CD14-positive monocyte (primary cell): ENCODE results near the gene CACYBP. TPM values are rescaled to one million over a fixed set of nuclear protein-coding genes. Genes with fewer than 3 reads are reported as not detected.

Source experiments
- DNase-seq, 3 donors: peaks; one replicate each; pipeline ENCODE4 v3.0.0-alpha.2; 2011 to 2022
- H2AFZ ChIP-seq: 2 replicates; pipeline ENCODE4 v1.6.0; 2012; ENCODE audit warnings: mild to moderate bottlenecking, low read depth, low read length, inconsistent platforms; ENCODE audit not compliant: insufficient read depth, poor library complexity, severe bottlenecking
- H3K27ac ChIP-seq, 2 donors: 1 replicate in 1 of 2; 2 replicates in 1 of 2; pipeline ENCODE4 v1.5.1; 2012 to 2013; ENCODE audit warnings: low read length in 2 of 2, control low read depth in 1 of 2, inconsistent platforms in 1 of 2, low read depth in 1 of 2, mild to moderate bottlenecking in 1 of 2
- H3K27me3 ChIP-seq, 2 donors: one replicate each; pipeline versions ENCODE4 v1.6.0 to v1.6.1; 2011 to 2013; ENCODE audit warnings: low read length in 2 of 2; ENCODE audit not compliant: control insufficient read depth in 2 of 2, insufficient read depth in 2 of 2
- H3K36me3 ChIP-seq, 2 donors: replicated peaks in 1 of 2; 1 replicate in 1 of 2; 2 replicates in 1 of 2; pipeline versions ENCODE4 v1.5.1 to v1.6.1; 2012 to 2013; ENCODE audit warnings: low read length in 2 of 2, control low read depth in 1 of 2, inconsistent platforms in 1 of 2, mild to moderate bottlenecking in 1 of 2; ENCODE audit not compliant: insufficient read depth in 2 of 2, control insufficient read depth in 1 of 2
- H3K4me1 ChIP-seq, 2 donors: 1 replicate in 1 of 2; 2 replicates in 1 of 2; pipeline versions ENCODE4 v1.5.1 to v1.6.1; 2012 to 2013; ENCODE audit warnings: low read length in 2 of 2, control low read depth in 1 of 2, inconsistent platforms in 1 of 2, mild to moderate bottlenecking in 1 of 2, moderate library complexity in 1 of 2; ENCODE audit not compliant: insufficient read depth in 2 of 2, control insufficient read depth in 1 of 2
- H3K4me2 ChIP-seq: replicated peaks from 2 replicates; pipeline ENCODE3; 2012; ENCODE audit warnings: low read length, moderate library complexity, mild to moderate bottlenecking; ENCODE audit not compliant: poor library complexity, severe bottlenecking; ENCODE audit errors: extremely low read depth
- H3K4me3 ChIP-seq, 3 experiments: fragments of 200-600 bp in 1 of 3; sonication (generic) in 1 of 3; replicated peaks in 1 of 3; 1 replicate in 2 of 3; 2 replicates in 1 of 3; pipeline ENCODE4 v1.5.1; 2011 to 2013; ENCODE audit warnings: low read length in 3 of 3, mild to moderate bottlenecking in 3 of 3, control low read depth in 2 of 3, low read depth in 2 of 3, inconsistent platforms in 1 of 3, moderate library complexity in 1 of 3
- H3K79me2 ChIP-seq: 2 replicates; pipeline ENCODE4 v1.6.0; 2012; ENCODE audit warnings: mild to moderate bottlenecking, control low read depth, inconsistent platforms, low read length, moderate library complexity; ENCODE audit not compliant: insufficient read depth
- H3K9ac ChIP-seq: 2 replicates; pipeline ENCODE4 v1.6.0; 2017; ENCODE audit warnings: low read length, mild to moderate bottlenecking; ENCODE audit not compliant: insufficient read depth, poor library complexity, severe bottlenecking
- H3K9me3 ChIP-seq, 2 donors: replicated peaks in 1 of 2; 1 replicate in 1 of 2; 2 replicates in 1 of 2; pipeline versions ENCODE4 v1.5.1 to v1.6.1; 2012 to 2013; ENCODE audit warnings: low read length in 2 of 2, control low read depth in 1 of 2; ENCODE audit not compliant: control insufficient read depth in 1 of 2, insufficient read depth in 1 of 2
- H4K20me1 ChIP-seq: 2 replicates; pipeline ENCODE4 v1.6.0; 2012; ENCODE audit warnings: mild to moderate bottlenecking, low read length, control low read depth, moderate library complexity; ENCODE audit not compliant: insufficient read depth
- H3K27ac Mint-ChIP-seq, 7 donors: one replicate each; pipeline ENCODE4 v1.8.0; 2020; ENCODE audit warnings: mild to moderate bottlenecking in 7 of 7, mixed read lengths in 7 of 7, moderate library complexity in 6 of 7, inconsistent platforms in 2 of 7
- H3K27me3 Mint-ChIP-seq, 3 donors: one replicate each; pipeline ENCODE4 v1.8.0; 2021 to 2022; ENCODE audit warnings: low read depth in 3 of 3, mild to moderate bottlenecking in 3 of 3, mixed read lengths in 3 of 3, moderate library complexity in 3 of 3, inconsistent platforms in 1 of 3
- H3K36me3 Mint-ChIP-seq, 2 donors: one replicate each; pipeline ENCODE4 v1.8.0; 2020; ENCODE audit warnings: mixed read lengths in 2 of 2, inconsistent platforms in 1 of 2, mild to moderate bottlenecking in 1 of 2
- H3K4me1 Mint-ChIP-seq: one replicate; pipeline ENCODE4 v1.8.0; 2020; ENCODE audit warnings: mild to moderate bottlenecking, mixed read lengths
- H3K4me3 Mint-ChIP-seq, 2 donors: one replicate each; pipeline ENCODE4 v1.8.0; 2020; ENCODE audit warnings: mild to moderate bottlenecking in 2 of 2, mixed read lengths in 2 of 2, moderate library complexity in 1 of 2
- H3K9me3 Mint-ChIP-seq, 7 donors: one replicate each; pipeline ENCODE4 v1.8.0; 2020 to 2022; ENCODE audit warnings: mixed read lengths in 7 of 7, mild to moderate bottlenecking in 6 of 7, moderate library complexity in 6 of 7, inconsistent platforms in 2 of 7
- WGBS: methylation state at CpG from one replicate; pipeline ENCODE4 v1.1.5; 2013; ENCODE audit warnings: missing lambda C conversion rate; ENCODE audit not compliant: insufficient coverage; 5-methylcytosine and 5-hydroxymethylcytosine counted together
- intact Hi-C, 2 donors: fragments of 100-400 bp; cut with micrococcal nuclease; formaldehyde crosslinking; loops; one replicate each; pipeline versions ENCODE4 v1.15.0 to v1.15.1; 2023
- polyA plus RNA-seq, 3 donors: library from polyadenylated mRNA; depleted of rRNA in 1 of 3; unstranded in 2 of 3; stranded (reverse) in 1 of 3; fragments of 300-500 nt in 2 of 3; fragments of >200 nt in 1 of 3; fragmentation: Illumina TruSeq in 2 of 3; gene quantifications; 1 replicate in 2 of 3; 2 replicates in 1 of 3; pipeline ENCODE4 v1.2.3, GENCODE V29; 2012 to 2021
- TF ChIP-seq, protein P1 (sequence below): fragments of 200-600 bp; IDR thresholded peaks from one replicate; pipeline ENCODE4 v1.8.0; 2022; ENCODE audit warnings: antibody characterized with exemption, mild to moderate bottlenecking

CACYBP gene
- polyA plus RNA-seq, 3 donors, result 15.0 to 86.9 (median 74.8) TPM

DNA sequence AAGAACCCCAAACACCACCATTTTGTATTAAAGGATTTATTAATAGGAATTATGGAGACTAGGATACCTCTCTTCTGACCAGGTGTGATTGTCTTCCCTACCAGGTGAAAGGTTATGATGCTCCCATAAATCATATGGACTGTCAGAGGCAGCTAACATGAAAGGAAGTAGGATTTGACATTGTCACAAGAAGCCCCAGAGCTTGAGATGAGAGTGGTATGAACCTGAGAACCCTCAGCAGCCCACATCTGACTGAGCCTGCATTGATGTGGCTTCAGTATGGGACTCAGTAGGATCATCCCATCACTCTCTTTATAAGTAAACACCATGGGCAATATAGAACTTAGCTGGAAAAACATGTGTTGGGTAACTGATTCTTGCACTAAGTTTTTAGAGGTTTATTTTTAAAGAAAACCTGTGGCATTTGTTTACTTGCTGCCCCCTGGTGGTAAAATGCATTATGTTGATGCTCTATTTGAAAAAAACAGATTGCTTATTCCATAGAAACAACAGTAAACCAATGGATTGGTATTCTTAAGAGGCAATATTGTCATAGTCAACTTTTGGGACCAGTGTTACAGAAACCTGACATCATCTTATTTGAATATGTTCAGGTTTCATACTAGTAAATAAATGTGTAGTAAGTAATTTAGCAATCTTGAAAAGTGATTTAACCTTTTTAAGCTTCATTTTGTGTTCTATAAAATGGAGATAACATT, 16.6 kb upstream of the CACYBP start:
- Histone ChIP-seq H3K4me2 (no peak overlapping the region), H3K27me3 (no peaks in the 10 kb centered on the region), H3K27ac (no peak overlapping the region), H3K4me1 (no peaks in the 10 kb centered on the region), H3K79me2 (no peaks in the 10 kb centered on the region), H4K20me1 (no peaks in the 10 kb centered on the region), H3K4me3 (no peak overlapping the region), H3K36me3 (peaks cover 51 to 93% of the 10 kb centered on the region in 2 donors), H3K9me3 (no peaks in the 10 kb centered on the region), H3K9ac (no peak overlapping the region), H2AFZ (no peak overlapping the region)
- Mint-ChIP-seq H3K27me3 (no peaks in the 10 kb centered on the region), H3K4me1 (peaks cover 1% of the 10 kb centered on the region), H3K27ac (peak overlapping the region in 1 of 7 donors; percentile 20), H3K36me3 (peaks cover 55 to 83% of the 10 kb centered on the region in 2 donors), H3K9me3 (peaks cover 0 to 5% (median 0%) of the 10 kb centered on the region in 7 donors), H3K4me3 (no peak overlapping the region)
- peak; percentile 51 to 58 (median 51) for DNase-seq
- intact Hi-C loops, result loop anchor here in 1 of 2 donors (5.0 kb wide), 1 partner anchor 211 kb away; no protein-coding TSS in a partner anchor
- TF ChIP-seq, protein P1, sequence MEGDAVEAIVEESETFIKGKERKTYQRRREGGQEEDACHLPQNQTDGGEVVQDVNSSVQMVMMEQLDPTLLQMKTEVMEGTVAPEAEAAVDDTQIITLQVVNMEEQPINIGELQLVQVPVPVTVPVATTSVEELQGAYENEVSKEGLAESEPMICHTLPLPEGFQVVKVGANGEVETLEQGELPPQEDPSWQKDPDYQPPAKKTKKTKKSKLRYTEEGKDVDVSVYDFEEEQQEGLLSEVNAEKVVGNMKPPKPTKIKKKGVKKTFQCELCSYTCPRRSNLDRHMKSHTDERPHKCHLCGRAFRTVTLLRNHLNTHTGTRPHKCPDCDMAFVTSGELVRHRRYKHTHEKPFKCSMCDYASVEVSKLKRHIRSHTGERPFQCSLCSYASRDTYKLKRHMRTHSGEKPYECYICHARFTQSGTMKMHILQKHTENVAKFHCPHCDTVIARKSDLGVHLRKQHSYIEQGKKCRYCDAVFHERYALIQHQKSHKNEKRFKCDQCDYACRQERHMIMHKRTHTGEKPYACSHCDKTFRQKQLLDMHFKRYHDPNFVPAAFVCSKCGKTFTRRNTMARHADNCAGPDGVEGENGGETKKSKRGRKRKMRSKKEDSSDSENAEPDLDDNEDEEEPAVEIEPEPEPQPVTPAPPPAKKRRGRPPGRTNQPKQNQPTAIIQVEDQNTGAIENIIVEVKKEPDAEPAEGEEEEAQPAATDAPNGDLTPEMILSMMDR, result peak; percentile 87

DNA sequence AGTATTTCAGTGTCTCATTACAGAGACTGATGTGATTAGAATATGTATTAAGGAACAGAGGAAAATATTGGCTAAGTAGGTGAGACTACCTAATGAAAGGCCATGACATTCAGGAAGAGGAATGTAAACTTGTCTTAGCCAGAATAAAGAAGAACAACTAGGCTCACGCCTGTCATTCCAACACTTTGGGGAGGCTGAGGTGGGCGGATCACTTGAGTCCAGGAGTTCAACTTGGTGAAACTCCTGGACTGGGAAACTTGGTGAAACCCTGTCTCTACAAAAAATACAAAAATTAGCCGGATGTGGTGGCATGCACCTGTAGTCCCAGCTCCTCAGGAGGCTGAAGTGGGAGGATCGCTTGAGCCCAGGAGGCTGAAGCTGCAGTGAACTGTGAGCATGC, 14.8 kb upstream of the CACYBP start:
- no peaks in the 10 kb centered on the region for H4K20me1 ChIP-seq
- peaks cover 2 to 4% of the 10 kb centered on the region in 2 donors for H3K4me1 ChIP-seq
- intact Hi-C loops, result loop anchor here in 1 of 2 donors (5.0 kb wide), 1 partner anchor 213 kb away; no protein-coding TSS in a partner anchor
- no peak overlapping the region for H3K4me2 ChIP-seq
- H3K4me3 ChIP-seq, result no peak overlapping the region
- peaks cover 62 to 82% of the 10 kb centered on the region in 2 donors for H3K36me3 Mint-ChIP-seq
- peaks cover 40 to 91% of the 10 kb centered on the region in 2 donors for H3K36me3 ChIP-seq
- H3K4me3 Mint-ChIP-seq, result no peak overlapping the region
- no peaks in the 10 kb centered on the region for H3K27me3 Mint-ChIP-seq
- no peak overlapping the region for H3K27ac ChIP-seq
- H3K79me2 ChIP-seq, result no peaks in the 10 kb centered on the region
- H3K9ac ChIP-seq, result no peak overlapping the region
- H3K27ac Mint-ChIP-seq, result no peak overlapping the region
- TF ChIP-seq, protein P1, result no peak
- no peak for DNase-seq
- H3K9me3 ChIP-seq, result no peaks in the 10 kb centered on the region
- H3K27me3 ChIP-seq, result no peaks in the 10 kb centered on the region
- peaks cover 0 to 5% (median 0%) of the 10 kb centered on the region in 7 donors for H3K9me3 Mint-ChIP-seq
- H3K4me1 Mint-ChIP-seq, result peaks cover 6% of the 10 kb centered on the region
- WGBS, result 100% methylated on average over 2 of the region's 4 CpGs
- H2AFZ ChIP-seq, result no peak overlapping the region
